NB4 (cell line): ENCODE measurements around the gene DDX39A.
"Not testable (repeated sequence)": the region's sequence is repeated elsewhere in the genome, so short reads cannot be mapped to it uniquely, and the experiment has no call there.

Experiments used
- DNase-seq: peaks from one replicate; pipeline ENCODE4 v3.0.0; 2010; ENCODE audit warnings: low read depth
- H3K4me3 ChIP-seq: one replicate; pipeline ENCODE4 v1.5.1; 2011; ENCODE audit warnings: mild to moderate bottlenecking, low read depth, low read length, moderate library complexity
- MAX ChIP-seq: IDR thresholded peaks from 2 replicates; pipeline ENCODE4 v1.6.1; 2011; ENCODE audit warnings: low read depth, low read length
- MYC ChIP-seq: IDR thresholded peaks from 2 replicates; pipeline ENCODE4 v1.6.1; 2011; ENCODE audit warnings: low read depth, low read length
- POLR2A ChIP-seq: IDR thresholded peaks from 2 replicates; pipeline ENCODE4 v1.6.1; 2011; ENCODE audit warnings: mild to moderate bottlenecking; ENCODE audit not compliant: insufficient read length; ENCODE audit errors: extremely low read depth
- TF ChIP-seq, protein P1 (sequence below): IDR thresholded peaks from one replicate; pipeline ENCODE4 v1.5.1; 2012; ENCODE audit warnings: low read depth, low read length

Gene DDX39A

GRCh38 chr19:14375582-14376291, 43.4 kb downstream of the DDX39A start:
- no peak for DNase-seq
- TF ChIP-seq, protein P1, sequence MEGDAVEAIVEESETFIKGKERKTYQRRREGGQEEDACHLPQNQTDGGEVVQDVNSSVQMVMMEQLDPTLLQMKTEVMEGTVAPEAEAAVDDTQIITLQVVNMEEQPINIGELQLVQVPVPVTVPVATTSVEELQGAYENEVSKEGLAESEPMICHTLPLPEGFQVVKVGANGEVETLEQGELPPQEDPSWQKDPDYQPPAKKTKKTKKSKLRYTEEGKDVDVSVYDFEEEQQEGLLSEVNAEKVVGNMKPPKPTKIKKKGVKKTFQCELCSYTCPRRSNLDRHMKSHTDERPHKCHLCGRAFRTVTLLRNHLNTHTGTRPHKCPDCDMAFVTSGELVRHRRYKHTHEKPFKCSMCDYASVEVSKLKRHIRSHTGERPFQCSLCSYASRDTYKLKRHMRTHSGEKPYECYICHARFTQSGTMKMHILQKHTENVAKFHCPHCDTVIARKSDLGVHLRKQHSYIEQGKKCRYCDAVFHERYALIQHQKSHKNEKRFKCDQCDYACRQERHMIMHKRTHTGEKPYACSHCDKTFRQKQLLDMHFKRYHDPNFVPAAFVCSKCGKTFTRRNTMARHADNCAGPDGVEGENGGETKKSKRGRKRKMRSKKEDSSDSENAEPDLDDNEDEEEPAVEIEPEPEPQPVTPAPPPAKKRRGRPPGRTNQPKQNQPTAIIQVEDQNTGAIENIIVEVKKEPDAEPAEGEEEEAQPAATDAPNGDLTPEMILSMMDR, result no peak
- peak; percentile 12 for TF ChIP-seq POLR2A
- H3K4me3 ChIP-seq, result no peak overlapping the region

DNA sequence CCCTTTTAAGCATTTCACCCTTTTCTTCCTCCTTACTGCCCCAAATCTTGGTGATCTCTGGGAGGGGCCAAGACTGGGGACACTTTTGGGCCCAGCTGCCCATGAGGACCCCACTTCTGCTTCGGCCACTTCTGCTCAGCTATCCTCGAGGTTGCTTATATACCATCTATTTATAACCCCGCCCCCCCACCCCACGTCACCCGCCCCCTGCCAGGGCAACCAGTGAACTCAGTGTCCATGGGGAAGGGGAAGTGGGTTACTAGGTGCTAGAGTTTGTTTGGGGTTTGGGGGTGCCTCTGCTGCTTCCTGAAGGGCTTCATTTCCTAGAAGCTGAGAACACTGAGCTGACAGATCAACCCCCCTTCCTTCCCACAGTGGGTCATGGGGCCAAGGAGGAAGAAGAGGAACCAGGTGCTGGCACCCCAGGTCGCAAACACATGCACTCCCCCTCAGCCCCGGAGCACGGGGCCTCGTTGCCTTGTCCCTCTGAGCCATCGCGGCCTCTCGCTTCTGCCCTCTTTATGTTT, 44.0 kb downstream of the DDX39A start:
- peak; percentile 24 for TF ChIP-seq POLR2A
- TF ChIP-seq, protein P1, result no peak
- TF ChIP-seq MYC, result peak; percentile 84
- peak; percentile 87 for TF ChIP-seq MAX
- no peak overlapping the region for H3K4me3 ChIP-seq
- peak; percentile 88 for DNase-seq

GRCh38 chr19:14374313-14374712, 44.8 kb downstream of the DDX39A start:
- not testable (repeated sequence) for DNase-seq, H3K4me3 ChIP-seq

- H3K4me3 ChIP-seq, result not testable (repeated sequence)
- DNase-seq, result peak; percentile 59
Measured at GRCh38 chr19:14372384-14373077, 46.6 kb downstream of the DDX39A start.

- TF ChIP-seq, protein P1, result no peak
- TF ChIP-seq POLR2A (no peak), MYC (no peak), MAX (no peak)
- no peak for DNase-seq
- no peak overlapping the region for H3K4me3 ChIP-seq
Measured at GRCh38 chr19:14371301-14371821, 47.8 kb downstream of the DDX39A start.

DNA sequence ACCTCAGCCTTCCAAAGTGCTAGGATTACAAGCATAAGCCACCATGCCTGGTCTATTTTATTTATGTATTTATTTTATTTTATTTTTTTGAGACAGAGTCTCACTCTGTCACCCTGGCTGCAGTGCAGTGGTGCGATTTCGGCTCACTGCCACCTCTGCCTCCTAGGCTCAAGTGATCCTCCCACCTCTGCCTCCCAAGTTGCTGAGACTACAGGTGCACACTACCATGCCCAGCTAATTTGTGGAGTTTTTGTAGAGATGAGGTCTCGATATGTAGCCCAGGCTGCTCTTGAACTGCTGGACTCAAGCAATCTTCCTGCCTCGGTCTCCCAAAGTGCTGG, 48.2 kb downstream of the DDX39A start:
- TF ChIP-seq POLR2A (no peak), MYC (no peak), MAX (no peak)
- no peak overlapping the region for H3K4me3 ChIP-seq
- no peak for DNase-seq

GRCh38 chr19:14370169-14370939, 48.8 kb downstream of the DDX39A start:
- no peak overlapping the region for H3K4me3 ChIP-seq
- peak; percentile 61 for DNase-seq
- TF ChIP-seq MYC (no peak), MAX (no peak), POLR2A (no peak)
- TF ChIP-seq, protein P1, result no peak
